HG03575 (cell line): ENCODE data around the gene YKT6.

Experiments used
- ATAC-seq: cut with Tn5 transposase; IDR thresholded peaks from one replicate; pipeline ENCODE4 v1.9.1; 2021; ENCODE audit not compliant: unreplicated experiment, insufficient number of reproducible peaks, low FRiP score; ENCODE audit errors: extremely low read depth

Gene YKT6

DNA sequence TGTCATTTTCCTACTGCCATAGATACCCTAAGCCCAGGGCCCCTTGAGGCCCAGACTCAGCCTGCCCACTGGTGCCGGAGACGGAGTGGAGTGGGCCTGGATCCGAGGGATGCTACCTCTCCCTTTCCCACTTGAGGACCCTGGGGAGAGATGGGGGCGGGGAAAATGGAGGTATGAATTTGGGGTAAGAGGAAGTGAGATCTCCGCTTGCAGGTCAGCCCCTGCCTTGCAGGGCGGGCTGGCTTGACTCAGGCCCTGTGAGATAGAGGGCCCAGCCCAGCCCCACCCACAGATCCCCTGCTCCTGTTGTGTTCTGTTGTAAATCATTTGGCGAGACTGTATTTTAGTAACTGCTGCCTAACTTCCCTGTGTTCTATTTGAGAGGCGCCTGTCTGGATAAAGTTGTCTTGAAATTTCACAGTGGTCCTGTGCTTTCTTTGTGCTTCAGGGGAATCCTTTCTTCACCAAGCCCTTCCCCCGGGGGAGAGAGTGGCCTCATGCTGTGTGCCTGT, 13.2 kb downstream of the YKT6 start:
- no peak for ATAC-seq

DNA sequence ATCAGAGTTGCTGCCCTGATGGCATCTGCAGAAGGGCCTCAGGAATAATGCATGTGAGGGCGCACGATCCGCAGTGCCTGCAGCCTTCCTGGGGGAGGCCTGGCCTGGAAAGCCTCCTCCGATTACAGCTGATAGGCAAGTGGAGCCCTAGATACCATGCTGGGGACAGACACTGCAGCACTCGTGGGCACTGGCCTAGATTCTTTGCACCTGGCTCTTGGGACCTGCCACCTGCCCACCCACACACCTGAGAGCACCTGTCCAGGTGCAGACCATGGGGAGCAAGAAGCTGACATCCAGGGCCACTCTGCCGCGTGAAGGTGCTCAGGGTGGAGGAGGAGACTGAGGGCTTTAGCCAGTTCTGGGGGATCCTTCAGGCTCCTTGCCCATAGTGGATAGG, 14.8 kb downstream of the YKT6 start:
- no peak for ATAC-seq

DNA sequence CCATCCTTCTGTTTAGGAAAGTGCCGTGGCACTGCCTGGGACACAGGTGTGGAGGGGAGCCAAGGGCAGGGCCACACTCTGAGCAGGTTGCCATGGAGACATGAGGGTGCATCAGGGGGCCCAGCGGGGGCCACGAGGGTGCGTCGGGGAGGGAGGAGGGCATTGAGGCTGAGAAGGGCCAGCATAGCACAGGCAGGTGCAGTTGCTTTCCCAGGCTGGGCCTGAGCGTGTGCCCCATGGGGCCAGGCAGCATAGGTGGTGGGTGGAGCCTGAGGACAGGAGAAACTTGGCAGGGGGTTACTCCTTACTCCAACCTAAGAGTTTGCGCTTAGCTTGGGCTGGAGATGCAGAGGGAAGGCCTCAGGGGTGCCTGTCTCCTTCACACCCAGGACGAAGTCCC, 15.2 kb downstream of the YKT6 start:
- no peak for ATAC-seq

DNA sequence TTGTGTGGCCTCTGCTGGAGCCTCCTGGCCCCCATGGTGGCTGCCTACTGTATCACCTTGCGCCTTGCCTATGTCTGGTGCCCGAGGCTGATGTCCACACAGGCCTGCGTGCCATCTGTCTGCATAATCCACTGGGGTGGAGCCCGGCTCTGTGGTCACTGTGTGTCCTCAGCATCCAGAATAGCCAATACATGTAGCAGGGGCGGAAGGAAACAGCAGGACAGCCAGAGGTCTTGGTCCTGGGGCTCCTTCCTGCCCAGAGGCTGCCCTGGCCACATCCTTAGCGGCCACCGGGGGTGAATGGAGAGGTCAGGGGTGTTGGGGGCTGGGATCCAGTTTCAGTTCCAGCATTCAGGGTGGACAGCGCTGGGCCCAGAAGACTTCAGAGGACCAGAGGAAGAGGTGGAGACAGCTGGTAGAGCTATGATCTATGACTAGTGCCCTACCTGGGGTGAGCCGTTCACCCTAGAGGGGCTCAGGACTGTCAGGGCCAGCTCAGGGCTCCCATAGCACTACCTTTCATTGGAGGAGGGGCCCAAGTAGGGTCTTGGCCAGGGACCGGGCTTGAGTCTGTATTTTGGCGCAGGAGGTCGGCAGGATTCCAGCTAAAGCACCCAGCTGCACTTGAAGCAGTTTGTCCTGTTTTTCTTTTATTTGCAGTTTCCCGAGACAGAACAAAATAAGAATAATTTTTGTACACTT, 15.9 kb downstream of the YKT6 start:
- ATAC-seq: no peak

GRCh38 chr7:44217223-44217714, 16.5 kb downstream of the YKT6 start:
- no peak for ATAC-seq

GRCh38 chr7:44217852-44218402, 17.1 kb downstream of the YKT6 start:
- ATAC-seq: no peak

DNA sequence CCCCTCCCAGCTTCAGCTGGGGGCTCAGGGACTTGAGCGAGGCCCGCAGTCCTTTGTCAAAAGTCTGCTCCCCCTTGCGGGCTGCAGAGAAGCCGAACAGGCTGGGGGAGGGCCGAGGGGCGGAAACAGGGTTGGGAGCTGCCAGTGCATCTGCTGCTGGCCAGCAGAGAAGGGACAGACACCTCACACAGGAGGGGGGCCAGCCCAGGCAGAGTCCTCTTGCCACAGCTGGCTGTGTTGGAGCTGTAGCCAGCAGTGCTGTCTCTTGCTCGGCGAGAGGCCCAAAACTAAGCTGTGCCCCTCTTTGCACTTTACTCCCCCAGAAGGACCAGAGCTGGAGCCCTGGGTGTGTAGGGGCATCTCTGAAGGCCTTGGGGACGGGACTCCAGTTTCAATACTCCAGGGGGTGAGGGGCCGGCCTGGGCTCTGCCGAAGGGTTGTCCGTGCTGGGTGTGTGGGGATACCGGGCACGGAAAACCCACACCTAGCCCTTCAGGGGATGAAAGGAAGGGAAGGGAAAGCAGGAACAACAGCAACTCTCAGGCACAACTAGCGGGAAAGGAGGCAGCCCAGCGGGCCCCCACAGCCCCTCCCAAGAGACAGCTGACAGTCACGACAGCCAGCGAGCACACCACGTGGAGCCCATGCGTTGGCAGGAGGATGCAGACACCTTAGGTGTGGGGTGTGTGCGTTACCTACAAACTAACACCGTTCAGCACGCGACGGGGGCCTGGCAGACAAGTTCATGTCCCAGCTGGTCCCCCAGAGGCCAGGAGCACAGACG, 17.8 kb downstream of the YKT6 start:
- no peak for ATAC-seq

- no peak for ATAC-seq
Measured at GRCh38 chr7:44219371-44220045, 18.7 kb downstream of the YKT6 start.

GRCh38 chr7:44220046-44220357, 19.2 kb downstream of the YKT6 start:
- ATAC-seq: no peak

- ATAC-seq: no peak
Measured at GRCh38 chr7:44220358-44221112, 19.8 kb downstream of the YKT6 start.

DNA sequence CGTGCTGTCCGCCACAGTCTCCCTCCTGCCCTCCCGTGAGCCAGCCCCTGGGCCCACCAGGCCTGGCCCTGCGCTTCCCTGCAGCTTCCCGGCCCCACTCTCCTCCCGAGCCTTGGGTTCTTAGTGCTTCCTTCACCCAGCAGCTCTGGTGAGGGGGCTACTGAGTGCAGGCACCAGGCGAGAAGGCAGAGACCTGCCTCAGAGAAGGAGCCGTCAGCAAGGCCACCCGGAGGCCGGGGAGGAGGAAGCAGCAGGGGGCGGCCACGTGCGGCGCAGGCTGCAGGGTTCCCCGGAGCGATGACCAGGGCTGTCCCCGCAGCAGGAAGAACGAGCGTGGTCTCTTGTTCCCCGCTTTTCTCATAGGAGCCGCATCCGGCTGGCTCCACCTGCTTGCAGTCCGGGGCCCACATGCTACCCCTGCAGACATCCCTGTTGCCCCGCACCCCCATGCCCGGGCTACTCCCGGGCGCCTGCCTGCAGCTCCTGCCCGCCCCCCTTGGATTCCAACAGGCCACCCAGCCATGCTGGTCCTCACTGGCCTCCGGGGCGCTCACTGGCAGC, 20.5 kb downstream of the YKT6 start:
- no peak for ATAC-seq

GRCh38 chr7:44222074-44222473, 21.3 kb downstream of the YKT6 start:
- no peak for ATAC-seq

DNA sequence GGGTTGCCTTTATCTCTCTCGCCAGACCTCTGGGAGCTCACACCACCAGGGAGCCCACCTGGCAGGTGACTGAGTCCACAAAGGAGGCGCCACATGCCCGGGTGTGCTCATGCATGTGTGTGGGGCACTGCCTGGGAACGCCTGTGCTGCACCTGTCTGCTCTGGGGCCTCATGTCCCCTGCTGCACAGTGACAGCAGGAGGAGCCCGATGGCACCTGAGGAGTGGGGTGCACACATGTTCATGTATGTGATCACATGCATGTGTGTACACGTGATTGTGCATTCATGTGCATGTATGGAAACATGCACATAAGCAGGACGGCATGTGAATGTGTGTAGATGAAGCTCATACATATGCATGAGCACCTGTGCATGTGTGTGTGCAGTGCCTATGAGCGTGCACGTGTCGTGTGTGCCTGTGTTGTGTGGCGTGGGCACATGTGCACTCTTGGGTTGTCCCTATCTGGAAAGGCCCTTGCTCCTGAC, 22.0 kb downstream of the YKT6 start:
- no peak for ATAC-seq

GRCh38 chr7:44223362-44224079, 22.7 kb downstream of the YKT6 start:
- no peak for ATAC-seq

DNA sequence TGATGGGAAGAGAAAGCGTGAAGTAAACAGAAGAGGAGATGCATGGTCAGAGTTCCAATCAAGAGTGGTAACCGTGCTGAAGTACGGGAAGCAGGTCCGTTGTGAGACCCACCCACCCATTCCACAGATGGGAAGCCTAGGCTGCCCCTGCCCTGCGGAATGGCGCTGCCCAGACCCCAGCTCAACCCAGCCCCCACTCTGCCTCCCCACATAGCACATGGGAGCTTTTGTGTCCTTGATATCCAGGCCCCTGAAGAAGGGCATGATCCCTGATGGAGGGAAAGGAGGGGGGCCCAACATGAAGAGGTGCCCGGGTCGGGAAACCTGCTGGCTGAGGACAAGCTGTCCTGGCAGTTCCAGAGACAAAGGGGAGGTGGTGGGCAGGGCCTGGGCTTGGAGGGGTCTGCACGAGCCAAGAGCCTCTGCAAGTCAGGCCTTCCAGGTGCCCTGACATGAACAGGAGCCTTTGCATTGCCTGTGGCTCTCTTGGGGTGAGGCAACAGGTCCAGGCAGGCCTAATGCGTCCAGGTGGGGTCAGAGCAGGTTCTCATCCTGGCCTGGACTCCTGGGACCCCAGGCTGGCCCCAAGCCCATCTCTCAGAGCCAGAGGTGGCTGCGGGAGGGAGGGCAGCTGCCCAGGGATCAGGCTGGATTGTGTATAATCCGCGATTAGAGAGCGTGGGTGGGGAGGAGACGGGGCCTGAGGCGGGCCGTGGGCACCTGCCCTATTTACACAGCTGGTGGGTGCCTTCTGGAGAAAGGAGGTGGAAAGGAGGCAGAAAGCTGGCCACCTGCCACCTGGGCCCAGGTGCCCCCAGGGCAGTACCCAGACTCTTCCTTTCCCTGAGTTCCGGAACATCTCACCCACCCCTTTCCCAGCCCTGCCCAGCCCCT, 23.5 kb downstream of the YKT6 start:
- ATAC-seq: no peak

DNA sequence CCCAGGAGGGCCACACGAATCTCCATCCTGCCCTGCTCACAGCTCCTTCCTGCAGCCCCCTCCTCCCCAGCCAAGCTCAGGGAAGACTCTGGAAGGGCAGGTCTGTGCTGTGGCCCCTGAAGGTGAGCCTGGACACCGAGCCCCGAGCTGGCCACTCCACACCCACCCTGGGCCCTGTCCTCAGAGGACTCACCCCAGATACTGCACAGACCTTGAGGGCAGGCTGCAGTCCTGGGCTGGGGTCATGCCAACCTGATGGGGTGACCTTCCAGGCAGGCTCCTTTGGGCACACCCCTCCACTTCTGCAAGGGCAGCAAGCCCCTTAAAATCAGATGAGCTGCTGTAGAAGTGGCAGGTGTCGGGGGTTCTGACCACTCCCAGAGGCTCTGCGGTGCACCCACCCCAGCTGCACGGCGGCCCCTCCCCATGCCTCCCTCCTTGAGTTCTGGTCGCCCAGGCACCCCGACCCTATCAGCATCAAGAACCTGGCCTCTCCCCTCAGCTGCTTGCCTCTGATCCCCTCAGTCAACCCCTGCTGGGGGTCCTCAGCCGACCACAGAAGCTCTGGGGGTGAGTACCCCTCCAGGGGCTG, 24.3 kb downstream of the YKT6 start:
- no peak for ATAC-seq
